IMR-90 (cell line): ENCODE measurements around the gene PCGF3. TPM values are rescaled to one million over a fixed set of nuclear protein-coding genes. Genes with fewer than 3 reads are reported as not detected.

Source experiments
- ATAC-seq: fragments of 200-7000 bp; cut with Tn5 transposase; 2 replicates; pipeline ENCODE4 v1.9.1; 2020; ENCODE audit warnings: low read depth, mild to moderate bottlenecking, moderate library complexity
- BruUV-seq: library from RNA; stranded (reverse); fragments of 400-500 nt; replicated peaks from 2 replicates; lab custom pipeline; 2021; lab: Mats Ljungman, UMichigan
- CTCF ChIA-PET: fragments of 300-600 bp; formaldehyde crosslinking; extraction: SDS; loops from one replicate; lab custom pipeline; 2021; ENCODE audit warnings: antibody characterized with exemption; lab: Yijun Ruan, JAX
- POLR2A ChIA-PET: fragments of 300-600 bp; sonication (Branson Sonifier 250); formaldehyde crosslinking; loops from one replicate; lab custom pipeline; 2022; ENCODE audit warnings: antibody characterized with exemption; ENCODE audit not compliant: unreplicated experiment; lab: Charles Lee
- DNase-seq: peaks from one replicate; pipeline ENCODE4 v3.0.0; 2013
- H2AFZ ChIP-seq: replicated peaks from 2 replicates; pipeline ENCODE3; 2013; ENCODE audit warnings: low read length, mild to moderate bottlenecking; ENCODE audit not compliant: poor library complexity
- H2AK5ac ChIP-seq: 2 replicates; pipeline ENCODE4 v1.6.1; 2013; ENCODE audit warnings: low read depth, low read length, inconsistent platforms
- H2AK9ac ChIP-seq: replicated peaks from 2 replicates; pipeline ENCODE3; 2013; ENCODE audit warnings: mild to moderate bottlenecking, low read depth, low read length, moderate library complexity; ENCODE audit not compliant: poor library complexity
- H2BK120ac ChIP-seq: 2 replicates; pipeline ENCODE4 v1.6.1; 2013; ENCODE audit warnings: low read depth, low read length, inconsistent platforms
- H2BK15ac ChIP-seq: 3 replicates; pipeline ENCODE4 v1.6.1; 2013; ENCODE audit warnings: low read depth, low read length, inconsistent platforms
- H2BK20ac ChIP-seq: 2 replicates; pipeline ENCODE4 v1.6.1; 2013; ENCODE audit warnings: low read depth, mild to moderate bottlenecking, inconsistent platforms, low read length, moderate library complexity
- H2BK5ac ChIP-seq: 2 replicates; pipeline ENCODE4 v1.6.1; 2013; ENCODE audit warnings: mild to moderate bottlenecking, low read depth, low read length, inconsistent platforms; ENCODE audit not compliant: poor library complexity, severe bottlenecking
- H3K14ac ChIP-seq: replicated peaks from 2 replicates; pipeline ENCODE4 v1.6.1; 2013; ENCODE audit warnings: low read depth, low read length, inconsistent platforms
- H3K18ac ChIP-seq: 2 replicates; pipeline ENCODE4 v1.6.1; 2013; ENCODE audit warnings: low read depth, low read length, control low read depth
- H3K23ac ChIP-seq: 2 replicates; pipeline ENCODE4 v1.6.1; 2013; ENCODE audit warnings: low read depth, low read length, inconsistent platforms
- H3K27ac ChIP-seq: 2 replicates; pipeline ENCODE4 v1.5.1; 2013; ENCODE audit warnings: mild to moderate bottlenecking, control low read depth, low read length; ENCODE audit not compliant: insufficient read depth
- H3K27me3 ChIP-seq: 2 replicates; pipeline ENCODE4 v1.6.1; 2013; ENCODE audit warnings: low read length; ENCODE audit not compliant: control insufficient read depth, insufficient read depth
- H3K36me3 ChIP-seq: 2 replicates; pipeline ENCODE4 v1.6.1; 2013; ENCODE audit warnings: low read length, mixed read lengths; ENCODE audit not compliant: control insufficient read depth, insufficient read depth
- H3K4ac ChIP-seq: 2 replicates; pipeline ENCODE4 v1.6.1; 2013; ENCODE audit warnings: low read depth, low read length, inconsistent platforms
- H3K4me1 ChIP-seq: 2 replicates; pipeline ENCODE4 v1.6.1; 2013; ENCODE audit warnings: low read length, mixed read lengths; ENCODE audit not compliant: control insufficient read depth, insufficient read depth
- H3K4me2 ChIP-seq: 2 replicates; pipeline ENCODE4 v1.6.1; 2013; ENCODE audit warnings: low read depth, mild to moderate bottlenecking, control low read depth, low read length, moderate library complexity
- H3K4me3 ChIP-seq: 2 replicates; pipeline ENCODE4 v1.5.1; 2013; ENCODE audit warnings: low read depth, mild to moderate bottlenecking, control low read depth, low read length, moderate library complexity; ENCODE audit not compliant: insufficient read depth
- H3K56ac ChIP-seq: 2 replicates; pipeline ENCODE4 v1.6.1; 2013; ENCODE audit warnings: low read length, inconsistent platforms; ENCODE audit not compliant: insufficient read depth; ENCODE audit errors: extremely low read depth
- H3K79me1 ChIP-seq, 2 experiments: 2 replicates each; pipeline ENCODE4 v1.6.1; 2013; ENCODE audit warnings: low read length in 2 of 2, inconsistent platforms in 1 of 2, low read depth in 1 of 2
- H3K9ac ChIP-seq: 2 replicates; pipeline ENCODE4 v1.6.1; 2013; ENCODE audit warnings: low read depth, low read length, control low read depth
- H3K9me1 ChIP-seq: 2 replicates; pipeline ENCODE4 v1.6.1; 2013; ENCODE audit warnings: low read length, inconsistent platforms; ENCODE audit not compliant: insufficient read depth
- H3K9me3 ChIP-seq: 2 replicates; pipeline ENCODE4 v1.6.1; 2013; ENCODE audit warnings: low read length; ENCODE audit not compliant: control insufficient read depth, insufficient read depth
- H4K20me1 ChIP-seq: 2 replicates; pipeline ENCODE4 v1.6.1; 2013; ENCODE audit warnings: low read length, inconsistent platforms; ENCODE audit not compliant: insufficient read depth
- H4K5ac ChIP-seq: 2 replicates; pipeline ENCODE4 v1.6.1; 2013; ENCODE audit warnings: mild to moderate bottlenecking, low read depth, low read length, control low read depth
- H4K8ac ChIP-seq, 2 experiments: 2 replicates each; pipeline ENCODE4 v1.6.1; 2013; ENCODE audit warnings: low read depth in 2 of 2, low read length in 2 of 2, control low read depth in 1 of 2, inconsistent platforms in 1 of 2
- H4K91ac ChIP-seq: 2 replicates; pipeline ENCODE4 v1.6.1; 2013; ENCODE audit warnings: low read depth, low read length, inconsistent platforms; ENCODE audit not compliant: insufficient read depth
- BHLHE40 ChIP-seq: fragments of 150-350 bp; IDR thresholded peaks from 2 replicates; pipeline ENCODE4 v1.6.1; 2016; ENCODE audit warnings: mild to moderate bottlenecking, low read depth, low read length
- MXI1 ChIP-seq: IDR thresholded peaks from 2 replicates; pipeline ENCODE4 v1.6.1; 2012; ENCODE audit warnings: low read depth, mild to moderate bottlenecking, low read length, moderate library complexity, borderline replicate concordance
- NFE2L2 ChIP-seq: fragments of 150-350 bp; IDR thresholded peaks from 2 replicates; pipeline ENCODE4 v1.6.1; 2016; ENCODE audit warnings: low read depth, mild to moderate bottlenecking, low read length
- POLR2A ChIP-seq: IDR thresholded peaks from 2 replicates; pipeline ENCODE4 v1.6.1; 2012; ENCODE audit warnings: mild to moderate bottlenecking, low read depth, low read length
- RAD21 ChIP-seq: IDR thresholded peaks from 2 replicates; pipeline ENCODE4 v1.6.1; 2012; ENCODE audit warnings: low read length, improper control_type of control experiment
- RCOR1 ChIP-seq: IDR thresholded peaks from 2 replicates; pipeline ENCODE4 v1.6.1; 2012; ENCODE audit warnings: mild to moderate bottlenecking, low read length, improper control_type of control experiment; ENCODE audit not compliant: insufficient replicate concordance
- RFX5 ChIP-seq: IDR thresholded peaks from 2 replicates; pipeline ENCODE4 v1.8.0; 2012; ENCODE audit warnings: low read depth, mild to moderate bottlenecking, low read length, moderate library complexity
- WGBS, 2 experiments: methylation state at CpG; one replicate each; pipeline versions ENCODE4 v1.1.5 to v1.1.7; 2013; ENCODE audit warnings: missing lambda C conversion rate in 2 of 2; ENCODE audit not compliant: insufficient read length in 1 of 2; ENCODE audit errors: extremely low coverage in 2 of 2; 5-methylcytosine and 5-hydroxymethylcytosine counted together
- dilution Hi-C: fragments of 300-500 bp; cut with HindIII; formaldehyde crosslinking; loops from one replicate; pipeline ENCODE4 v1.14.3; 2018; ENCODE audit warnings: low sequenced_read_pairs; ENCODE audit not compliant: unreplicated experiment
- in situ Hi-C: fragments of 300-500 bp; cut with MboI; formaldehyde crosslinking; loops from 3 replicates; pipeline ENCODE4 v1.14.3; 2019; ENCODE audit warnings: low sequenced_read_pairs, inconsistent platforms, mixed read lengths
- intact Hi-C: fragments of 100-400 bp; cut with micrococcal nuclease; formaldehyde crosslinking; loops from 2 replicates; pipeline ENCODE4 v1.10.0; 2022
- polyA plus RNA-seq, 3 experiments: library from polyadenylated mRNA; depleted of rRNA; stranded (reverse); fragments of >200 nt; gene quantifications; 2 replicates each; pipeline ENCODE4 v1.2.3, GENCODE V29; 2012; ENCODE audit warnings: low replicate concordance in 1 of 3
- total RNA-seq: library from RNA; depleted of rRNA; stranded (reverse); fragments of >200 nt; gene quantifications from 2 replicates; pipeline ENCODE4 v1.2.3, GENCODE V29; 2012

PCGF3 gene
- total and polyA plus RNA-seq, 2 of the 4 experiments (the other 2 are of a cell fraction), result 40.0 to 55.3 TPM

DNA sequence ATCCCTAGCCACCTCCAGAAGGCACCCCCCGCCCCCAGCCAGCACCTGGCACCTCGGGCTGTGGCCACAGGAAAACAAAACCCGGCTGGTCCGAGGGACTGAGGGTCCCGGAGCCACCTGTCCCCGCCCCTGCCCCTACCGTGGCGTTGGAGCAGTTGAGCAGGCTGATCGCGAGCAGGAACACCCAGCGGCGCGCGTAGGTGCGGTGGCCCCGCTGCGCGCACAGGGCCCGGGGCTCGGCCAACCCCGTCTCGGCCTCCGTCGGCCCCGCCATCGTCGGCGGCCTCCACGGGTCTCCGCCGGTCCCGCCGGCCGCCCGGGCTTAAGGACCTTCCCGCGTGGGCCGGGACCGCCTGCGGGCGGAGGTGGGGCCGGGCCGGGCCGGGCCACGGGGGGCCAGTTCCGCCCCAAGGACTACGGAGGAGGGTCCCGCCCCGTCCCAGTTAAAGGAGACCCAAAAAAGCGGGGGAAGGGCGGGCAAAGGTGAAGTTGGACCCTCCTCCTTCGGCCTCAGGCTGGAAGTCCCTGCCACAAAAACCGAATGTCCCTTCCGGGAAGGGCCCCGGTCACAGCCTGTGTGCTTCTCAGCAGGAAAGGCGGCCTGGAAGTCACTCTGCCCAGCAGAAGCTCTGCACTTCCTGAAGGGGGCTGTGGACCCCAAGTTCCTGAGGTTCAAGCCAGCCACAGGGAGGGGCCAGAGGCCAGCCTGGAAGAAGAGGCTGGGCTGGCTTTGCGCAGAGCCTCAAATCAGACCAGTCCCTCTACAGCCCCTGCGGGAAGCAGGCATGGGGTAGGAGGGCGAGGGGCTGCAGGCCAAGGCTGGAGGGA, 16.6 kb upstream of the PCGF3 start, which contains the start of gene SLC49A3 (continued):
- TF ChIP-seq MXI1, result no peak
- no peak for TF ChIP-seq RAD21
- TF ChIP-seq RFX5, result no peak

DNA sequence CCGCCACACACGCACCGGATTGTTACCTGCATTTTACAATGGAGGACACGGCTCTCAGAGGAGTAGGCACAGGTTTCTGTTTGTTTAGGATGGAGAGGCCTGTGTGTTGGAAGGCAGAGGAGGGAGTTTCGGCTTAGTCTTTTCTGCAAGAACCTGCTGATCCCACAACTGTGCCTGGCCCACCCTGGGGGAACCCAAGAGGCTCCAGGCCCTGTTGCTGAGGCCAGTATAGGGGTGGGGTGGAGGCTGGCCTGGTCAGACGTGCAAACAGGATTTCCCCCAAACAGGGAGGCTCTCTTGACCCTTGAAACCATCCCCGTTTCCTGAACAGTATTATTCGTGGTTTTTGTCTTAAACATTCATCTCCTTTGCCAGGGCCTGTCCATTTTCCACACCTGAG, 15.9 kb upstream of the PCGF3 start:
- no peak overlapping the region for H2BK15ac ChIP-seq
- peaks cover 9% of the 10 kb centered on the region for H3K9me1 ChIP-seq
- H3K79me1 ChIP-seq, result peaks cover 0 to 4% of the 10 kb centered on the region in 2 experiments; a peak in 1 of 4 replicates
- 81% methylated on average over 3 of the region's 8 CpGs; no CpG with 5 or more reads in 1 of the 2 experiments for WGBS, 2 experiments
- no peak overlapping the region for H2BK120ac ChIP-seq
- no peak overlapping the region for H3K14ac ChIP-seq
- no peak overlapping the region for H3K56ac ChIP-seq
- H2AK5ac ChIP-seq, result no peak overlapping the region
- BruUV-seq, result no TSS peak
- dilution Hi-C loops, result no loop called here
- ChIA-PET POLR2A (no interaction called here), CTCF (interaction anchor here (0.9 kb wide), 1 partner anchor 9 kb away, joined by 3 read pairs; no protein-coding TSS in a partner anchor)
- H2AFZ ChIP-seq, result peak overlapping the region; percentile 72
- in situ Hi-C loops, result no loop called here
- TF ChIP-seq NFE2L2 (no peak), RCOR1 (no peak), BHLHE40 (no peak), POLR2A (no peak)
- no peak overlapping the region for H2AK9ac ChIP-seq
- H3K27me3 ChIP-seq, result peaks cover 13% of the 10 kb centered on the region
- no peaks in the 10 kb centered on the region for H4K20me1 ChIP-seq
- H3K36me3 ChIP-seq, result no peaks in the 10 kb centered on the region
- H3K27ac ChIP-seq, result no peak overlapping the region
- no peak overlapping the region for H3K4me2 ChIP-seq
- no peak overlapping the region for H2BK5ac ChIP-seq
- H4K8ac ChIP-seq, result no peak overlapping the region; a peak in 1 of 4 replicates
- no peak overlapping the region for H3K4me3 ChIP-seq
- H3K18ac ChIP-seq, result no peak overlapping the region
- H3K9me3 ChIP-seq, result no peaks in the 10 kb centered on the region
- H4K91ac ChIP-seq, result no peak overlapping the region
- H3K9ac ChIP-seq, result no peak overlapping the region
- no peak overlapping the region for H3K4ac ChIP-seq
- H3K23ac ChIP-seq, result no peak overlapping the region
- DNase-seq (no peak), ATAC-seq (no peak)
- H2BK20ac ChIP-seq, result no peak overlapping the region
- H3K4me1 ChIP-seq, result peaks cover 12% of the 10 kb centered on the region
- H4K5ac ChIP-seq, result no peak overlapping the region
- intact Hi-C loops, result no loop called here
